HG03097 (cell line): Measurements from ENCODE around the gene KANSL2.
"Not testable (repeated sequence)": the region's sequence is repeated elsewhere in the genome, so short reads cannot be mapped to it uniquely, and the experiment has no call there.

Experiments
- ATAC-seq: cut with Tn5 transposase; IDR thresholded peaks from one replicate; pipeline ENCODE4 v1.9.1; 2021; ENCODE audit not compliant: unreplicated experiment, low FRiP score

The KANSL2 gene

GRCh38 chr12:48681710-48682532 is at the start of gene KANSL2:
TSS of gene KANSL2 (minus strand) at chr12:48682238. CDS start at chr12:48681632, 606 bp downstream.
- ATAC-seq = peak; percentile 98

GRCh38 chr12:48728807-48729206 is 46.8 kb upstream of the KANSL2 start:
- no peak for ATAC-seq

- not testable (repeated sequence) for ATAC-seq
These were observed 38.7 kb upstream of the KANSL2 start for GRCh38 chr12:48720737-48721136.

GRCh38 chr12:48720171-48720570 is 38.1 kb upstream of the KANSL2 start:
- ATAC-seq = not testable (repeated sequence)

GRCh38 chr12:48719002-48719401 is 37.0 kb upstream of the KANSL2 start:
- not testable (repeated sequence) for ATAC-seq

- no peak for ATAC-seq
These were observed 35.2 kb upstream of the KANSL2 start for GRCh38 chr12:48717252-48717695.

- ATAC-seq = peak; percentile 93
These were observed 34.6 kb upstream of the KANSL2 start, which contains the start of gene CCNT1 for GRCh38 chr12:48716493-48717251. TSS of gene CCNT1 (minus strand) at chr12:48716707. CDS start at chr12:48716675, 32 bp downstream.

GRCh38 chr12:48716168-48716492 is 34.1 kb upstream of the KANSL2 start:
- no peak for ATAC-seq

GRCh38 chr12:48712209-48712608 is 30.2 kb upstream of the KANSL2 start:
- no peak for ATAC-seq

GRCh38 chr12:48698822-48699221 is 16.8 kb upstream of the KANSL2 start:
- not testable (repeated sequence) for ATAC-seq

GRCh38 chr12:48696626-48697025 is 14.6 kb upstream of the KANSL2 start:
- no peak for ATAC-seq

- no peak for ATAC-seq
These were observed 13.8 kb upstream of the KANSL2 start for GRCh38 chr12:48695859-48696258.

GRCh38 chr12:48694038-48694437 is 12.0 kb upstream of the KANSL2 start:
- ATAC-seq = no peak

- no peak for ATAC-seq
These were observed 11.5 kb upstream of the KANSL2 start for GRCh38 chr12:48693572-48693971.

GRCh38 chr12:48691826-48692487 is 9.9 kb upstream of the KANSL2 start:
- no peak for ATAC-seq

- no peak for ATAC-seq
These were observed 9.0 kb upstream of the KANSL2 start for GRCh38 chr12:48690990-48691389.

- no peak for ATAC-seq
These were observed 8.4 kb upstream of the KANSL2 start for GRCh38 chr12:48690436-48690835.

- no peak for ATAC-seq
These were observed 6.8 kb upstream of the KANSL2 start for GRCh38 chr12:48688836-48689235.

- ATAC-seq = no peak
These were observed 5.6 kb upstream of the KANSL2 start for GRCh38 chr12:48687592-48687991.

- no peak for ATAC-seq
These were observed 4.7 kb upstream of the KANSL2 start for GRCh38 chr12:48686615-48687334.
